NCI-H446 treated with DMSO at 0.1 percent for 48 hours (cell line): Measurements from ENCODE around the gene PCGF1.

Experiments used
- DNase-seq: peaks from one replicate; lab custom pipeline; 2025; lab: John Stamatoyannopoulos, UW

Gene PCGF1

GRCh38 chr2:74536166-74536950 lies 28.9 kb upstream of the PCGF1 start:
- no peak for DNase-seq

- DNase-seq: no peak
These were observed 28.0 kb upstream of the PCGF1 start for GRCh38 chr2:74535440-74535965.

GRCh38 chr2:74534411-74534810 lies 26.9 kb upstream of the PCGF1 start:
- no peak for DNase-seq

GRCh38 chr2:74533464-74533863 lies 26.0 kb upstream of the PCGF1 start:
- no peak for DNase-seq

GRCh38 chr2:74532222-74532621 lies 24.7 kb upstream of the PCGF1 start:
- peak; percentile 8 for DNase-seq

GRCh38 chr2:74531666-74532065 lies 24.2 kb upstream of the PCGF1 start:
- DNase-seq: no peak

GRCh38 chr2:74530239-74531187 lies 23.0 kb upstream of the PCGF1 start:
- peak; percentile 4 for DNase-seq

- peak; percentile 96 for DNase-seq
These were observed 22.1 kb upstream of the PCGF1 start, which contains the start of the genes AUP1 and HTRA2 for GRCh38 chr2:74529357-74530238. TSS of gene AUP1 (minus strand) at chr2:74529706. CDS start at chr2:74529629, 77 bp downstream. TSS of gene HTRA2 (plus strand) at chr2:74529933. CDS start at chr2:74530007, 74 bp downstream.

GRCh38 chr2:74528600-74529356 lies 21.3 kb upstream of the PCGF1 start:
- DNase-seq: no peak

GRCh38 chr2:74527741-74528140 lies 20.2 kb upstream of the PCGF1 start:
- DNase-seq: no peak

- no peak for DNase-seq
These were observed 19.2 kb upstream of the PCGF1 start for GRCh38 chr2:74526649-74527230.

- no peak for DNase-seq
These were observed 18.5 kb upstream of the PCGF1 start, which contains the start of gene DQX1 for GRCh38 chr2:74525717-74526648. TSS of gene DQX1 (minus strand) at chr2:74526231. CDS start at chr2:74525729, 502 bp downstream.

GRCh38 chr2:74524955-74525716 lies 17.6 kb upstream of the PCGF1 start:
- no peak for DNase-seq

GRCh38 chr2:74524005-74524404 lies 16.5 kb upstream of the PCGF1 start:
- DNase-seq: no peak

- DNase-seq: no peak
These were observed 15.0 kb upstream of the PCGF1 start for GRCh38 chr2:74522516-74522915.

GRCh38 chr2:74516650-74517049 lies 9.2 kb upstream of the PCGF1 start:
- no peak for DNase-seq

GRCh38 chr2:74515981-74516633 lies 8.6 kb upstream of the PCGF1 start:
- no peak for DNase-seq
